HEK293 (cell line): ENCODE measurements around the gene LONP2.

Experiments used
- CTCF ChIA-PET: fragments of 350-600 bp; formaldehyde crosslinking; extraction: SDS; loops from one replicate; lab custom pipeline; 2021; ENCODE audit warnings: antibody characterized with exemption; lab: Yijun Ruan, JAX
- POLR2A ChIA-PET: fragments of 300-600 bp; formaldehyde crosslinking; extraction: SDS; loops from one replicate; lab custom pipeline; 2020; ENCODE audit warnings: antibody characterized with exemption, inconsistent platforms; lab: Yijun Ruan, JAX
- H3K27ac ChIP-seq: fragments of 200-500 bp; sonication (Bioruptor generic); 2 replicates; pipeline ENCODE4 v1.5.1; 2014; ENCODE audit warnings: low read depth, low read length, control low read depth, inconsistent platforms; ENCODE audit errors: extremely low read depth
- H3K36me3 ChIP-seq, 2 experiments: fragments of 200-500 bp in 1 of 2; sonication (Bioruptor generic) in 1 of 2; 1 replicate in 1 of 2; 2 replicates in 1 of 2; pipeline ENCODE4 v1.5.1; 2014 to 2017; ENCODE audit warnings: inconsistent platforms in 2 of 2, low read length in 2 of 2; ENCODE audit not compliant: control insufficient read depth in 2 of 2, insufficient read depth in 1 of 2
- H3K4me1 ChIP-seq: fragments of 200-500 bp; sonication (Bioruptor generic); 2 replicates; pipeline ENCODE4 v1.5.1; 2014; ENCODE audit warnings: mild to moderate bottlenecking, low read length, inconsistent platforms; ENCODE audit not compliant: control insufficient read depth, insufficient read depth
- H3K4me3 ChIP-seq: 2 replicates; pipeline ENCODE4 v1.5.1; 2011; ENCODE audit warnings: low read depth, mild to moderate bottlenecking, control low read depth, low read length, moderate library complexity
- H3K9me3 ChIP-seq: fragments of 200-500 bp; sonication (Bioruptor generic); 2 replicates; pipeline ENCODE4 v1.5.1; 2014; ENCODE audit warnings: low read depth, low read length, inconsistent platforms; ENCODE audit not compliant: control insufficient read depth, insufficient read depth
- BCL6B ChIP-seq: fragments of 450-650 bp; formaldehyde crosslinking; IDR thresholded peaks from 2 replicates; pipeline ENCODE4 v1.5.1; 2017; ENCODE audit warnings: missing biosample characterization, missing genetic modification characterization
- CTCF ChIP-seq: fragments of 450-650 bp; formaldehyde crosslinking; IDR thresholded peaks from 2 replicates; pipeline ENCODE4 v1.5.1; 2016; ENCODE audit warnings: missing biosample characterization, missing genetic modification characterization
- INSM2 ChIP-seq: fragments of 450-650 bp; formaldehyde crosslinking; IDR thresholded peaks from 2 replicates; pipeline ENCODE4 v1.5.1; 2016; ENCODE audit warnings: missing biosample characterization, missing genetic modification characterization
- MZF1 ChIP-seq: fragments of 450-650 bp; formaldehyde crosslinking; IDR thresholded peaks from 2 replicates; pipeline ENCODE4 v1.5.1; 2017; ENCODE audit warnings: missing biosample characterization, missing genetic modification characterization, borderline replicate concordance
- SP3 ChIP-seq: fragments of 450-650 bp; formaldehyde crosslinking; IDR thresholded peaks from 2 replicates; pipeline ENCODE4 v1.5.1; 2016; ENCODE audit warnings: missing biosample characterization, missing genetic modification characterization
- ZEB2 ChIP-seq: fragments of 450-650 bp; formaldehyde crosslinking; IDR thresholded peaks from 2 replicates; pipeline ENCODE4 v1.5.1; 2016; ENCODE audit warnings: missing biosample characterization, missing genetic modification characterization
- ZNF112 ChIP-seq: fragments of 450-650 bp; formaldehyde crosslinking; IDR thresholded peaks from 2 replicates; pipeline ENCODE4 v1.5.0; 2017; ENCODE audit warnings: missing biosample characterization, missing genetic modification characterization
- ZNF174 ChIP-seq: fragments of 450-650 bp; formaldehyde crosslinking; IDR thresholded peaks from 2 replicates; pipeline ENCODE4 v1.5.0; 2017; ENCODE audit warnings: missing biosample characterization, mild to moderate bottlenecking, missing genetic modification characterization
- ZNF18 ChIP-seq: fragments of 450-650 bp; formaldehyde crosslinking; IDR thresholded peaks from 2 replicates; pipeline ENCODE4 v1.5.1; 2016; ENCODE audit warnings: missing biosample characterization, missing genetic modification characterization
- ZNF24 ChIP-seq: fragments of 450-650 bp; formaldehyde crosslinking; IDR thresholded peaks from 2 replicates; pipeline ENCODE4 v1.5.1; 2016; ENCODE audit warnings: missing biosample characterization, missing genetic modification characterization
- ZNF266 ChIP-seq: fragments of 450-650 bp; formaldehyde crosslinking; IDR thresholded peaks from 2 replicates; pipeline ENCODE4 v1.5.1; 2016; ENCODE audit warnings: missing biosample characterization, missing genetic modification characterization, low read depth
- ZNF629 ChIP-seq: fragments of 450-650 bp; formaldehyde crosslinking; IDR thresholded peaks from 2 replicates; pipeline ENCODE4 v1.5.1; 2017; ENCODE audit warnings: missing biosample characterization, missing genetic modification characterization
- ZNF707 ChIP-seq: fragments of 450-650 bp; formaldehyde crosslinking; IDR thresholded peaks from 2 replicates; pipeline ENCODE4 v1.5.1; 2016; ENCODE audit warnings: missing biosample characterization, missing genetic modification characterization
- ZNF777 ChIP-seq: fragments of 450-650 bp; formaldehyde crosslinking; IDR thresholded peaks from 2 replicates; pipeline ENCODE4 v1.5.1; 2017; ENCODE audit warnings: missing biosample characterization, missing genetic modification characterization, borderline replicate concordance

The LONP2 gene

GRCh38 chr16:48225456-48225855 is 18.6 kb upstream of the LONP2 start:
- CTCF ChIA-PET, result no interaction called here

GRCh38 chr16:48231727-48232492 is 12.2 kb upstream of the LONP2 start:
- TF ChIP-seq SP3 (tag by site-specific recombination), result no peak
- TF ChIP-seq CTCF (tag by site-specific recombination), result peak; percentile 34; the same call in 1 of the 2 replicates
- Histone ChIP-seq H3K4me1 (no peaks in the 10 kb centered on the region), H3K36me3 (no peaks in the 10 kb centered on the region), H3K9me3 (no peaks in the 10 kb centered on the region), H3K27ac (no peak overlapping the region), H3K4me3 (no peak overlapping the region)
- ChIA-PET CTCF (interaction anchor here (0.6 to 1.6 kb wide), 7 partner anchors 8 to 398 kb away, joined by 3 to 8 read pairs (median 3); no protein-coding TSS in a partner anchor), POLR2A (no interaction called here)

More at GRCh38 chr16:48225456-48225855, 18.6 kb upstream of the LONP2 start:
- Histone ChIP-seq H3K4me1 (no peaks in the 10 kb centered on the region), H3K4me3 (no peak overlapping the region), H3K36me3 (no peaks in the 10 kb centered on the region), H3K9me3 (no peaks in the 10 kb centered on the region), H3K27ac (no peak overlapping the region)
- POLR2A ChIA-PET, result no interaction called here
- TF ChIP-seq ZNF777 (tag by site-specific recombination) (no peak), ZNF24 (tag by site-specific recombination) (no peak), ZNF112 (tag by site-specific recombination) (no peak), INSM2 (tag by site-specific recombination) (no peak), ZNF18 (no peak), CTCF (tag by site-specific recombination) (no peak), MZF1 (tag by site-specific recombination) (no peak), ZEB2 (no peak), ZNF174 (tag by site-specific recombination) (no peak), BCL6B (tag by site-specific recombination) (no peak), ZNF629 (tag by site-specific recombination) (no peak), ZNF266 (tag by site-specific recombination) (no peak), ZNF707 (tag by site-specific recombination) (no peak)
